Body of pancreas (tissue), 4 donors: Measurements from ENCODE around the gene LCAT.

Experiments
- CTCF ChIP-seq, 7 experiments: fragments of 450-650 bp in 4 of 7; fragments of 200-600 bp in 3 of 7; sonication (generic) in 3 of 7; IDR thresholded peaks; one replicate each; pipeline ENCODE4 v1.5.1; 2016 to 2019; ENCODE audit warnings: antibody characterized with exemption in 7 of 7
- POLR2A ChIP-seq, 3 donors: fragments of 450-650 bp; IDR thresholded peaks; one replicate each; pipeline ENCODE4 v1.6.1; 2016; ENCODE audit warnings: antibody characterized with exemption in 3 of 3, mild to moderate bottlenecking in 2 of 3

GRCh38 chr16:67982011-67982696, 38.2 kb upstream of the LCAT start:
- TF ChIP-seq CTCF (IDR thresholded peaks at IDR 0.05) (no peak), POLR2A (IDR thresholded peaks at IDR 0.05) (no peak)
